Vagina (tissue), 2 donors: ENCODE data around the gene SCAMP3.

Experiments
- CTCF ChIP-seq, 3 experiments: fragments of 450-650 bp in 2 of 3; fragments of 200-600 bp in 1 of 3; sonication (generic) in 1 of 3; IDR thresholded peaks; one replicate each; pipeline ENCODE4 v1.5.1; 2017 to 2019; ENCODE audit warnings: antibody characterized with exemption in 3 of 3, mild to moderate bottlenecking in 2 of 3, moderate library complexity in 2 of 3
- POLR2A ChIP-seq, 2 donors: fragments of 450-650 bp; IDR thresholded peaks; one replicate each; pipeline ENCODE4 v1.6.1; 2017; ENCODE audit warnings: antibody characterized with exemption in 2 of 2, mild to moderate bottlenecking in 2 of 2, moderate library complexity in 2 of 2

DNA sequence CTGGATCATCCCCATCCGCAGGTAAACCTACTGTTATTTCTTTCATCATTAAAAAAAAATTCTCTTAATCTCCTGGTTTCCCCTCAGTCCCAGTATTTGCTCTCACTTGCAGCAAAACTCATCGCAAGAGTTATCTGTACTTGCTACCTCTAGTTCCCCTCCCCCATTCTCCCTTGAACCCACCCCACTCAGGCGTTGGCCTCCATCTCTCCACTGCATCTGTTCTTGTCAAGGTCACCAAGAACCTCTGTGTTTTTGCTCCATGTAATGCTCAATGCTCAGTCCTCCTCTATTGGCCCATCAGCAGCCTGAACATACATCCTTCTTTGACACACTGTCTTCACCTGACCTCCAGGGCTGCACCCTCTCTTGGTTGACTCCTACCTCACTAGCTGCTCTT lies 34.5 kb upstream of the SCAMP3 start:
- TF ChIP-seq CTCF (IDR thresholded peaks at IDR 0.05): no peak
- TF ChIP-seq POLR2A (IDR thresholded peaks at IDR 0.05): no peak
